ENCODE data around the gene GRIK4.

GRCh38 chr11:120828847-120829246 is 317.3 kb downstream of the GRIK4 start:
- TF ChIP-seq SUZ12 (IDR thresholded peaks at IDR 0.05; ENCODE audit: extremely low read depth, insufficient read depth, insufficient read length) (no peak), ZNF274 (IDR thresholded peaks at IDR 0.05; ENCODE audit: low read depth, low read length) (no peak), YY1 (IDR thresholded peaks at IDR 0.05; ENCODE audit: insufficient read depth, insufficient read length) (no peak)

Data from NT2/D1 (cell line).